ENCODE results near the gene AMY2A. TPM values are rescaled to one million over a fixed set of nuclear protein-coding genes. Genes with fewer than 3 reads are reported as not detected.
"Not testable (repeated sequence)": the region's sequence is repeated elsewhere in the genome, so short reads cannot be mapped to it uniquely, and the experiment has no call there.

Gene AMY2A
- not detected for total RNA-seq
- polyA plus RNA-seq: not detected
- 0 to 0.17 (median 0) reads per million in 6 experiments for total RNA-seq

GRCh38 chr1:103616994-103617477, at the start of gene AMY2A:
Gene AMY2A, plus strand, starts transcription at chr1:103617427. Its CDS starts 14 bp downstream, at chr1:103617441.
- H3K9me3 Mint-ChIP-seq, H3K4me3 Mint-ChIP-seq, H3K27ac Mint-ChIP-seq, H3K27me3 Mint-ChIP-seq, DNase-seq, H3K4me1 Mint-ChIP-seq, POLR2A ChIA-PET, H3K36me3 Mint-ChIP-seq, ATAC-seq: not testable (repeated sequence)

- peaks cover 0 to 39% (median 29%) of the 10 kb centered on the region in 3 donors for H3K36me3 Mint-ChIP-seq
Measured at GRCh38 chr1:103569493-103569892, 47.7 kb upstream of the AMY2A start.

GRCh38 chr1:103571289-103571688, 45.9 kb upstream of the AMY2A start, which contains the start of gene AMY2B:
Gene AMY2B, plus strand, starts transcription at chr1:103571589. Its CDS starts 14 bp downstream, at chr1:103571603.
- peaks cover 0 to 42% (median 29%) of the 10 kb centered on the region in 3 donors for H3K36me3 Mint-ChIP-seq
- H3K9me3 Mint-ChIP-seq, ATAC-seq, H3K4me3 Mint-ChIP-seq, H3K4me1 Mint-ChIP-seq, H3K27ac Mint-ChIP-seq, POLR2A ChIA-PET, H3K27me3 Mint-ChIP-seq, DNase-seq: not testable (repeated sequence)

More at GRCh38 chr1:103569493-103569892, 47.7 kb upstream of the AMY2A start:
- Mint-ChIP-seq H3K9me3 (no peaks in the 10 kb centered on the region), H3K27me3 (no peaks in the 10 kb centered on the region), H3K4me3 (no peak overlapping the region), H3K27ac (no peak overlapping the region), H3K4me1 (no peaks in the 10 kb centered on the region)
- POLR2A ChIA-PET: no interaction called here
- no peak for ATAC-seq
- no peak for DNase-seq

- Mint-ChIP-seq H3K27me3 (no peaks in the 10 kb centered on the region), H3K9me3 (no peaks in the 10 kb centered on the region), H3K36me3 (peaks cover 4 to 55% (median 34%) of the 10 kb centered on the region in 3 donors), H3K4me1 (no peaks in the 10 kb centered on the region), H3K4me3 (no peak overlapping the region), H3K27ac (no peak overlapping the region)
- ATAC-seq (no peak), DNase-seq (no peak)
- POLR2A ChIA-PET: no interaction called here
Measured at GRCh38 chr1:103576065-103576464, 41.2 kb upstream of the AMY2A start.

GRCh38 chr1:103576784-103577183, 40.4 kb upstream of the AMY2A start:
- H3K9me3 Mint-ChIP-seq, H3K4me1 Mint-ChIP-seq, H3K27ac Mint-ChIP-seq, ATAC-seq, H3K4me3 Mint-ChIP-seq, H3K27me3 Mint-ChIP-seq, POLR2A ChIA-PET, DNase-seq: not testable (repeated sequence)
- peaks cover 4 to 55% (median 34%) of the 10 kb centered on the region in 3 donors for H3K36me3 Mint-ChIP-seq

- Mint-ChIP-seq H3K4me1 (no peaks in the 10 kb centered on the region), H3K36me3 (peaks cover 4 to 19% (median 12%) of the 10 kb centered on the region in 3 donors), H3K9me3 (peaks cover 0 to 4% (median 0%) of the 10 kb centered on the region in 9 donors), H3K27me3 (no peaks in the 10 kb centered on the region), H3K4me3 (no peak overlapping the region), H3K27ac (no peak overlapping the region)
- ATAC-seq: no peak
- no peak for DNase-seq
- POLR2A ChIA-PET: no interaction called here
Measured at GRCh38 chr1:103582464-103582863, 34.8 kb upstream of the AMY2A start.

- peaks cover 4 to 9% (median 6%) of the 10 kb centered on the region in 3 donors for H3K36me3 Mint-ChIP-seq
- ATAC-seq (no peak), DNase-seq (no peak)
- no peaks in the 10 kb centered on the region for H3K27me3 Mint-ChIP-seq
- no peak overlapping the region for H3K4me3 Mint-ChIP-seq
- H3K4me1 Mint-ChIP-seq: no peaks in the 10 kb centered on the region
- POLR2A ChIA-PET: no interaction called here
- H3K9me3 Mint-ChIP-seq: peaks cover 0 to 7% (median 4%) of the 10 kb centered on the region in 9 donors
- no peak overlapping the region for H3K27ac Mint-ChIP-seq
Measured at GRCh38 chr1:103583887-103584286, 33.3 kb upstream of the AMY2A start.

- H3K27ac Mint-ChIP-seq: no peak overlapping the region
- peaks cover 0 to 13% (median 8%) of the 10 kb centered on the region in 9 donors for H3K9me3 Mint-ChIP-seq
- no peak overlapping the region for H3K4me3 Mint-ChIP-seq
- ATAC-seq: no peak
- H3K4me1 Mint-ChIP-seq: no peaks in the 10 kb centered on the region
- no peaks in the 10 kb centered on the region for H3K27me3 Mint-ChIP-seq
- no peak for DNase-seq
- POLR2A ChIA-PET: no interaction called here
- H3K36me3 Mint-ChIP-seq: peaks cover 5 to 7% (median 5%) of the 10 kb centered on the region in 3 donors
Measured at GRCh38 chr1:103584537-103584936, 32.7 kb upstream of the AMY2A start.

GRCh38 chr1:103602740-103603139, 14.5 kb upstream of the AMY2A start:
- H3K4me1 Mint-ChIP-seq, H3K27me3 Mint-ChIP-seq, H3K27ac Mint-ChIP-seq, H3K9me3 Mint-ChIP-seq, ATAC-seq, POLR2A ChIA-PET, DNase-seq, H3K36me3 Mint-ChIP-seq, H3K4me3 Mint-ChIP-seq: not testable (repeated sequence)

- peak overlapping the region in 1 of 10 donors; percentile 83 for H3K27ac Mint-ChIP-seq
- no peak overlapping the region for H3K4me3 Mint-ChIP-seq
- DNase-seq: no peak
Measured at GRCh38 chr1:103616362-103616761, 865 bp upstream of the AMY2A start.

GRCh38 chr1:103627436-103627835, 10.2 kb downstream of the AMY2A start:
- ATAC-seq, H3K4me3 Mint-ChIP-seq, H3K9me3 Mint-ChIP-seq, H3K27me3 Mint-ChIP-seq, POLR2A ChIA-PET, H3K4me1 Mint-ChIP-seq, H3K27ac Mint-ChIP-seq, DNase-seq, H3K36me3 Mint-ChIP-seq: not testable (repeated sequence)

More at GRCh38 chr1:103616362-103616761, 865 bp upstream of the AMY2A start:
- ATAC-seq: no peak
- H3K27me3 Mint-ChIP-seq: peaks cover 0 to 2% (median 0%) of the 10 kb centered on the region in 5 donors
- peaks cover 0 to 4% (median 0%) of the 10 kb centered on the region in 9 donors for H3K9me3 Mint-ChIP-seq
- POLR2A ChIA-PET: no interaction called here
- no peaks in the 10 kb centered on the region for H3K36me3 Mint-ChIP-seq
- H3K4me1 Mint-ChIP-seq: no peaks in the 10 kb centered on the region

- H3K9me3 Mint-ChIP-seq, H3K27ac Mint-ChIP-seq, POLR2A ChIA-PET, H3K4me3 Mint-ChIP-seq, ATAC-seq, DNase-seq, H3K27me3 Mint-ChIP-seq, H3K4me1 Mint-ChIP-seq, H3K36me3 Mint-ChIP-seq: not testable (repeated sequence)
Measured at GRCh38 chr1:103641194-103641593, 24.0 kb downstream of the AMY2A start.

GRCh38 chr1:103643908-103644307, 26.7 kb downstream of the AMY2A start:
- H3K4me1 Mint-ChIP-seq, ATAC-seq, DNase-seq: not testable (repeated sequence)

GRCh38 chr1:103650305-103650704, 33.1 kb downstream of the AMY2A start:
- H3K27ac Mint-ChIP-seq, DNase-seq, H3K4me1 Mint-ChIP-seq, H3K4me3 Mint-ChIP-seq, ATAC-seq, H3K36me3 Mint-ChIP-seq, POLR2A ChIA-PET, H3K27me3 Mint-ChIP-seq, H3K9me3 Mint-ChIP-seq: not testable (repeated sequence)

More at GRCh38 chr1:103643908-103644307, 26.7 kb downstream of the AMY2A start:
- H3K27me3 Mint-ChIP-seq, H3K36me3 Mint-ChIP-seq, H3K4me3 Mint-ChIP-seq, POLR2A ChIA-PET, H3K9me3 Mint-ChIP-seq, H3K27ac Mint-ChIP-seq: not testable (repeated sequence)
